Stimulated activated CD8-positive, alpha-beta memory T cell treated with anti-CD3 and anti-CD28 coated beads, Interleukin-4, amount 100 ng/mL, for 4 hours (primary cell): Measurements from ENCODE around the gene TMEM52B.
"Not testable (repeated sequence)": the region's sequence is repeated elsewhere in the genome, so short reads cannot be mapped to it uniquely, and the experiment has no call there.

Experiments
- DNase-seq, 2 donors: peaks; one replicate each; pipeline ENCODE4 v3.0.0-alpha.2; 2020; ENCODE audit warnings: low read depth in 2 of 2, low spot score in 1 of 2

Gene TMEM52B

DNA sequence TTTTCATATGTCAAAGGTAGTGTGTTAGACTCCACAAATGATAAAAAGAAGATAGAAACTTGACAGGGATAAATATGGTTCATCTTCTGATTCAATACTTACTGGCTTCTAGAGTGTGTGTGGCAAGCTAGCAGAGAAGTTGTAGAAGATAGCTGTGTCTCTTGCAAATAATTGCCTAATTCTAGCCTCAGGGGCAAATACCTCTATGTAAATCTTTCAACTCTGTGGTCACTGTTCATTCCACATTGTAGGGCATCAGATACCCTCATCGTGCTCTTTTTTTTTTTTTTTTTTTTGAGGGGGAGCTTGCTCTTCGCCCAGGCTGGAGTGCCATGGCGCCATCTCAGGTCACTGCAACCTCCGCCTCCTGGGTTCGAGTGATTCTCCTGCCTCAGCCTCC is 8.6 kb upstream of the TMEM52B start:
- no peak for DNase-seq

DNA sequence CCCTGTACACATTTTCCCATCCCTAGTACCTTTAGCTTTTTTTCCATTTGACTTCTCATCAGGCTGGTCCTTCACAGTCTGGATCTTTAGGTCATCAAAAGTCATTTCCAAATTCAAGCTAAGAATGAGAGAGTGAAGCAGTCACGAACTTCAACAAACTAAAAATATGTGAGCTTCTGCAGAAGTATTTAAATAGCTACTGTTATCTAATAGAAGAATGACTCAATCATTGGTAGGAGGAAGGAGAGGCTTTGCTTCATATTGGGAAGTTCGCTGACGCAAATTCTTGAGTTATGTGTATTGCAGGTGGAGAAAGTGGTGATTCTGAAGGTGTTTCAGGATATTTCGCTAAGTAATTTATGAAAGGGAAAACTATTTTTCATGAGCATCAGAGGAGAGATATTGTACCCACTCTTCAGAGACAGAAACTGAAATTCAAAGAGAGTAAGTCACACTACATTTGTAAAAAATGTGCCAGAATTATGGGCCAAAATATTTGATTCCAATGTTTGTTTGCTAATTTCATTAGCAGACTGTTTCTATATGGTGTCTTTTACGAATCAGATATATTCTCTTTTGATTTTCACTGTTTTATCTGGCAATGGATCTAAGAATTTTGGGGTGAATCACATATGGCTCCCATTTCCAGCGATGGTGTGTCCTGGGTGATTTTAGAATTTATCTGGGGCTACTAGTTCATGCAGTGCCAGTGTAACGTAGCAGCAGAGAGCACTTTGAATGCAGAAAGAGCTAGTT is 6.7 kb upstream of the TMEM52B start, which contains the start of gene OLR1:
TSS of gene OLR1 (minus strand) at position 160 of the 756 bp plus-strand sequence. CDS start at position 105, 55 bp downstream.
- DNase-seq = no peak

DNA sequence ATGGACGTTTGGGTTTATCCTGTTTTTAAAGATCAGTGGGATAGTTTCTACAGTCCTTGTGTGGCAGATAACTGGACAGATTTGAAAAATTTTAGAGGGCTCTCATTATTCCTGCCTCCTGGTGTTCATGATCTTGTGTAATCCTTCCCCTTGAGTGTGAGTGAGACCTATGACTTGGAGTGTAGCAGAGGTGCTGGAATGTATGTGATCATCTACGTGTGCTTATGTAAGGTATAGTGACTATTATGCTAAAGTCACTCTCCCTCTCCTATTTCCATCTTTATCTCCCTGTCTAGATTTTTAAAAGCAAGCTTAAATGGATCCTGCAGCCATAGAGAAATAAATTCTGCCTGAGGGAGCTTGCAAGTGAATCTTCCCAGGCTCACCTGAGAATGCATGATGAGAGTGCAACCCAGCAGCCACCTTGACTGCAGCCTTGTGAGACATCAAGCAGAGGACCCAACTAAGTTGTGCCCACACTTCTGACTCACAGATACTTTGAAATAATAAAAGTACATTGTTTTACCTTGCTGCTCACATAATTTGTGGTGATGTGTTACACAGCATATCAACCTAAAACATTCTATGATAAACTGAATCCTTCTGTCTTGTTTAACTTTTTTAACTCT is 3.7 kb upstream of the TMEM52B start:
- DNase-seq = no peak

DNA sequence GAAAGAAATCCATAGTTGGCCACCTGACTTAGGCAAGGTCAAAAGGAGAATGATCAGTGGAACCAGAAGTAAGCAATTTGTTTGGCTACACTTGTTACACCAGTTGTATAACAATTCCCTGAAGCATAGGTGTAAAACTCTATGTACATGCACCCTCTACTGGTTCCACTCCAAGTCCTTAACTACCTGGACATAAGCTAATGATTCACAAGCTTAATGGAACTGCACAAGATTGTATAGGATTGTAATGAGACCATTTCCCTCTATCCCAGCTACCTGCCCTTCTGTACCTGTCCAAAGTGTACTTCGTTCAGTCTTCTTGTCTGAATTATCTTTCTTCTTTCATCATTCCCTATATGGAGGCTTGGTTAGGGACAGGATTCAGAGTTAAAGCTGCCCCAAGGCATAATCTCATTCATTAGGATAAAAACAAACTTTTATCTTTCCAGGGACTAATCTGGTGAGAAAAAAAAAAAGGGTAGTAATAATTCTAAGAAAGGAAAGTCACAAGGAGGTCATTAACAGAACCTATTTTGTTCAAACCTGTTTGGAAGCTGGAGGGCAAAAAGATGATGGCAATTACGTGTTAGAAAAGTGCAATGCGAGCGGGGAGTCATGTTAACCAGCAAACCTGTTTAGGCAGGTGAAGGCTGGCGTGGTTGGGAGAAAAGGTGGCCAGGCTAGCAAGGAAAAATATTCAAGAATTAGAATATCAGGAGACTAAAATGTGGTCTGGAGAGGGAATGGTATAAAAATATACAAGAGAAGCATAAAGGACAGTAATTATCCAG is 2.8 kb upstream of the TMEM52B start:
- no peak for DNase-seq

DNA sequence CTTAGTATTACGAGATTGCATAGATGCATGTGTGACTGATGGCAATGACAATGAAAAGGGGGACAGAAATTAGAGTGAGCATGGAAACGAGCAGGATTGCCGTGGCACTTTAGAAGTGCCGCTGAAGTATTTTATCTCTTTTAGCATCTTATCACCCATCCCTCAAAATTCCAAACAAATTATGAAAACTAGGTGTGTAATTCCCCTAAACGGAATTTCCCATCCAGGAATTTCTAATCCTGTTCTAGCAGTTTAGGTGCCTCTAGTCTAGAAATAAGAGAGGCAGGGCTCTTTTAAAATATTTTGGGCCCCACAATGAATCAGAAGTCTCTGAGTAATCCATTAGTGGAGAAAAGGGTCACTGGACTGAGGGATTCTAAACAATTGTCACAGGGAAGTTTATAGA is 947 bp downstream of the TMEM52B start:
- no peak for DNase-seq

DNA sequence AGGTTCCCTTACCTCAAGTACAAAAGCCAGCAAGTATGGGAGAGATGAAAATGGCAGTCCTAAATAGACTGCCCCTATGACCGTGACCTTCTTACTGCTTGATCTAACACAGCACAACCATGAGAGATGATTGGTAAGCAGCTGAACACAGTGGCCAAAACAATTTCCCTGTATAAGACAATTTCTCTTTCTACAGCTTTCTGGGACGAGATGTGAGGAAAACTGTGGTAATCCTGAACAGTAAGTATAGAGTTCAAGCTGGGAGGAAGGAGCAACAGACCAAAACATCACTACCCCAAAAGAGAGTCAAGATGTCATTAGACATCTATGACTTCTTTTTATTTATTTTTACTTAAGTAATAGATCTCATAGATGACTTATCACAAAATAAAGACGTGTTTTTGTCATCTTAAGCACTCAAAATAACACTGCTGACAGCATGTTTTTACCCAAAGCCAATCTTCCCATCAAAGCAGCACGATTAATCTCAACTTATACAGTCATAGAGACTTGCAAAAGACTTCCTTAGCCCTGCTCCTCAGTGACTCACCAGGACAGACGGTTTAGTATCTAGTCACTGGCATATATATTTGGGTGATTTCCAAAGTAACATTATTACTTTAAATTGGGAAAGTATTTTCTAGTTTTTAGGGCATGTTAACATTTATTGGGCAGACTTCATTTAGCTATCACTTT is 3.7 kb downstream of the TMEM52B start:
- DNase-seq = no peak

DNA sequence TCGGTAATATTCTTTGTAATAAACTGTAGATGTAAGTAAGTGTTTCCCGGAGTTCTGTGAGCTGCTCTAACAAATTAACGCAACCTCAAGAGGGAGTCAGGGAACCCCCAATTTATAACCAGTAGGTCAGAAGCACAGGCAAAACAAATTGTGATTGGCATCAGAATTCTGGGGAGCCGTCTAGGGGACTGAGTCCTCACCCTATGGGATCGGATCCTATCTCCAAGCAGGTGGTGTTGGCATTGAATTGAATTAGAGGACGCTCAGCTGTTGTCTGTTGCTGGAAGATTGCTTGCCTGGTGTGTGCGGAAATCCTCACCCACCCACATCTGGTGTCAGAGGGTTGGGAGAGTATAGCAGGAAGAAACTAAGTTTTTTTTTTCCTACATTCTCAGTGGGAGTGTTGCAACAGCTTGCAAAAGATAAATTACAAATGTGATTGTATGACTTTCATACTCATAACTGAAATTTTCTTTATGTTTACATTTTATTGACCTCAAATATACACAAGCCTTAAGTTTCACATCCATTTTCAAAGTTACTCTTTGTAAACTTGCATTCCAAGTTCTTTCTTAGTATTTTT is 5.5 kb downstream of the TMEM52B start:
- DNase-seq = no peak

DNA sequence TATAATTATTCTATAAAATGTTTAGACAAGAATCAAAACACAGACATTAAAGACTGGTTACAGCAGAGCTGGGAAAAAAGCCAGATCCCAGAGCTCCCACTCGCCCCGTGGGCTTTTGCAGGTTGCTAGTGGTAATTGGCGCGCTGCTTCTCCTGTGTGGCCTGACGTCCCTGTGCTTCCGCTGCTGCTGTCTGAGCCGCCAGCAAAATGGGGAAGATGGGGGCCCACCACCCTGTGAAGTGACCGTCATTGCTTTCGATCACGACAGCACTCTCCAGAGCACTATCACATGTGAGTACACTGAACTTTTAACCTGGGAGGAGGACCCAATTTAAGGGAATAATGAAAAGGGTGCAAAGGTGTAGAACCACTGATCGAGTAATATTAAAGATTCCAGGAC is 7.5 kb downstream of the TMEM52B start:
- no peak for DNase-seq

DNA sequence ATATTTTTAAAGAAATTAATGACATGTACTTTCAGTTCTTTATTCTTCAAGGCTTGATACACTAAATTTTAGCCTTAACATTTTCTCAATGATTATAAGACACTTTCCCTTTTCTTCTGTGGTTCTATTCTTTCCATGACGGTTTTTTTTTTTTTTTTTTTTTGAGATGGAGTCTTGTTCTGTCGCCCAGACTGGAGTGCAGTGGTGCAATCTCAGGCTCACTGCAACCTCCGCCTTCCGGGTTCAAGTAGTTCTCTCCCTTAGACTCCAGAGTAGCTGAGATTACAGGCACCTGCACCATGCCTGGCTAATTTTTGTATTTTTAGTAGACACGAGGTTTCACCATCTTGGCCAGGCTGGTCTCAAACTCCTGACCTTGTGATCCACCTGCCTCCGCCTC is 8.1 kb downstream of the TMEM52B start:
- not testable (repeated sequence) for DNase-seq

DNA sequence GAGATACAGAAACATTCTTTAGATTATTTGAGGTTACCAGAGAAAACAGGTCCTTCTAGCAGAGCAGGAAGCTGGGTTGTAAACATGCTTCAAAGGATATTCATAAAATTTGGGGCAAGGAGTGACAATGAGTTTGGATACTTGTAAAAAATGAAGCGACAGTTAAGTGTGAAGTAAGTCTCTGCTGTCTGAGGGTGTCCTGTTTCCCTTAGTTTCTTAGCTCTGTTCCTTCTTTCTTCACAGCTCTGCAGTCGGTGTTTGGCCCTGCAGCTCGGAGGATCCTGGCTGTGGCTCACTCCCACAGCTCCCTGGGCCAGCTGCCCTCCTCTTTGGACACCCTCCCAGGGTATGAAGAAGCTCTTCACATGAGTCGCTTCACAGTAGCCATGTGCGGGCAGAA is 10.8 kb downstream of the TMEM52B start:
- DNase-seq = no peak

DNA sequence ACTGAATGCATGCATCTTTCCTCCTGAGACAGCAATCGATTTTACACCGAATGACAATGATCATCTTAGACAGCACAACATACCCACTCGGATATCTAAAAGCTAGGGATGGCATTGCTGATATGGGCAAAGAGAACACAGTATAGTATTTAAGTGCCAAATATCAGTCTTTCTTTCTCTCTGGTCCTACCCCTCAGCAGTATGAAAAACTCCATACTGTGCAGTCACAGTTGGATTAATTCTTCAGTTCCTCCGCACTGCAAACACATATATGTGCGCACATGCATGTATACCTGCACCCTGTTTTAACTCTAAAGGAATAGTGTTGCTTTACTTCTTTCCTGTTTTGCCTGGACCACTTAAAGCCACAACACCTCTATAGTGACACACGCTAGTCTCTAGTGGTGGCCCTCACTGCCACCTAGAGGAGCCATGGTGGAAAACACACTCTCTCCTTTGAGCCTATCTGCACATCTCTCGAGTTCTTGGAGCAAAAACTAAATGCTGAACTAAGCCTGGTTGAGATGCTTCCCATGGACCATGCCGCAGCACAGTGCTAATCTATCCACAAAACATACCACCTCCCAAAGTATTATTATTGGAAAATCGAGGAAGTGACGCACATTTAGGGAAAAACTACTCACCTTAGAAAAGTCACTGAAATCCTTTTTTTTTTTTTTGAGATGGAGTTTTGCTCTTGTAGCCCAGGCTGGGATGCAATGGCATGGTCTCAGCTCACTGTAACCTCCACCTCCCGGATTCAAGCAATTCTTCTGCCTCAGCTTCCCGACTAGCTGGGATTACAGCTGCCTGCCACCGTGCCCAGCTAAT is 11.9 kb downstream of the TMEM52B start:
- DNase-seq = peak in 1 of 2 donors; percentile 19

DNA sequence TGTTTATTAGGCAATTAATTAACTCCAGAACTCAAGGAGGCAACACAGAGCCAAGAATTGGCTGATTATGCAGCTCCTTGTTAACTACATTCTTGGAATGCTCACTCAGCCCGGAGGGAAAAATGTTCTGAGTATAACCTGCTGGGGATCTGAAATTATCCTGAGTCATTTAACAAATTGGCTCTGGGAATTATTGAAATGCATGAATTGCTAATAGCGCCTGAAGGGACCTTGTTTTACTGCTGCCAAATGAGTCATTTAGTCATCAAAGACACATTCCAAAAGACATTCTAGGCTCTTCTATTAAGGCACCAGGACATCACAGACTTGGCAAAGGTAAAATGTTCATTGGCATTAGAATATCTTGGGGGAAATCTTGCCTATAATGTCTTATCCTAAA is 13.0 kb downstream of the TMEM52B start:
- no peak for DNase-seq

DNA sequence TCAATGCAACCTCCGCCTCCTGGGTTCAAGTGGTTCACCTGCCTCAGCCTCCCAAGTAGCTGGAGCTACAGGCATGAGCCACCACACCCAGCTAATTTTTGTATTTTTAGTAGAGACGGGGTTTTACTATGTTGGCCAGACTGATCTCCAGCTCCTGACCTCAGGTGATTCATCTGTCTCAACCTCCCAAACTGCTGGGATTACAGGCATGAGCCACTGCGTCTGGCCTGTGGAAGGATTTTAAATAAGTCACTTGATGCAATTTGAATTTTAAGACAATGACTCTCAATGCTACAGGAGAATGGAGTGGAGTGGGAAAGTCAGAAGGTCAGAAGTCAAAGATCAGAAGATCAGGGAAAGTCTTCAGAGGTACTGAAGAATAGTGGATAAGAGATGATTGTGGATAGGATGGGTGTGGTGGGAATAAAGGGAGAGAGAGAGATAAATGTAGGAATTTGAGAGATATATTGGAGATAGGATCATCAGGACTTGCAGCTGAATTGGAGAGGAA is 15.4 kb downstream of the TMEM52B start:
- DNase-seq = no peak

DNA sequence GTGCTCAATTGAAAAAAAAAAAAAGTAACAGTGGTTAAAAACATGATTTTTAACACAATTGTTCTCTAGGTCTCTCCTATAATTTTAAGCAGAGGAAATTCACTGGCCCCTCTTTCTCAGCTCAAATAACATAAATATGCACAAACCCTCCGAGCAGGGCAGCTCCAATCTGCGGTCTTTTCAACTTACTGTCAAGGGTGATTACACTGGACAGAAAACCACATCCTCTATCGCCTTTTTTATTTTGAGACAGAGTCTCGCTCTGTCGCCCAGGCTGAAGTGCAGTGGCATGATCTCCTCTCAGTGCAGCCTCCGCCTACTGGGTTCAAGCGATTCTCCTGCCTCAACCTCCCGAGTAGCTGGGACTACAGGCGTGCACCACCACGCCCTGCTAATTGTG is 17.4 kb downstream of the TMEM52B start:
- no peak for DNase-seq

DNA sequence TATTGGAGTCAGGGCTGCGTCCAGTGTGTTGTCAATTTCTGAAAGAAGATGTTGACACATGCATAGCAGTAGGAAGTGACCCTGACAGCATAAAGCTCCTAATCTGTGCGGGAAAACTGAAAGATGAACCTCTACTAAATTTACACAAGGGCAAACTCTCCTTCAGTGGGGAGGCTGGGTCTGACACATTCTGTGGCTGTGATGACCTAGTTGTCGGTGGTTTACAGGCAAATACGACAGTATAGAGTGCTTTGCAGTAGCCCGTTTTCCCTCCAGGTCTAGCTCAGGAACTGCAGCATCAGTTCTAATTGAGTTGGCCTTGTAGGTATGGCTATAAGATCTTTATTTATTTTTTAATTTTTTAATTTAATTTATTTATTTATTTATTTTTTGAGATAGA is 19.0 kb downstream of the TMEM52B start:
- DNase-seq = no peak

DNA sequence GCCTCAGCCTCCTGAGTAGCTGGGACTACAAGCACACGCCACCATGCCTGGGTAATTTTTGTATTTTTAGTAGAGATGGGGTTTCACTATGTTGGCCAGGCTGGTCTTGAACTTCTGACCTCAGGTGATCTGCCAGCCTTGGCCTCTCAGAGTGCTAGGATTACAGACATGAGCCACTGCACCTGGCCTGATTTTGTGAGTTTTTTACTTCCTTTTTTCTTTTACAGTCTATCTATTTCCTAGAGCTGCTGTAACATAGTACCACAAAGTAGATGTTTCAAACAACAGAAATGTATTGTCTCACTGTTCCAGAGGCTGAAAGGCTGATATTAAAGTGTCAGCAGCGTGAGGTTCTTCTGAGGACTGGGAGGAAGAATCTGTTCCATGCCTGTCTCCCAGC is 25.7 kb downstream of the TMEM52B start:
- not testable (repeated sequence) for DNase-seq

DNA sequence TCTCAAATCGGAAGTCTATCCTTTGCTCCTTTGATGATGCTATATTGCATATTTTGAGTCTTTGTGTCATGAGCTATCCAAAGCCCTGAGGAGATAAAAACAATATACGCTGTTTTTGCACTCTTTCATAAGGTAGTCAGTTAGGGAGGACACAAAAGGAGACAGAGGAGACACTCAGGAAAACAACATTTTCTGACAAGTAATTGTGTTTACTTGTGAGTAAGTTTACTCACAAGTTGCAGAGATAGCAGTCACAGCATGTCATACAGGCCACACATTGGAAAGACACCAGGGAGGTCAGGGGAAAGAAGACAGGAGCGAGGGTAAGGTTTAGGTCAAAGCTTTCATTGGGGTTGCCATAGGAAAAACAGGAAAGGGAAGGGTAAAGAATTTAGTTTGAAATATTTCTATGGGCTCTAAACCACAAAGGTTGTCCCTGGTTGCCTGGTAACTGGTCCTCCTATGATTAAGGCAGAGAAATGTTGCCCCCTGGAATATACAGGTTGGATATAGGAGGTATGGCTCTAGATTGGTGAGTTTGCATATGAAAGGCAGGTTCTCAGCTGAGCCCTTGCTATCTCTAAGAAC is 26.5 kb downstream of the TMEM52B start:
- DNase-seq = no peak

DNA sequence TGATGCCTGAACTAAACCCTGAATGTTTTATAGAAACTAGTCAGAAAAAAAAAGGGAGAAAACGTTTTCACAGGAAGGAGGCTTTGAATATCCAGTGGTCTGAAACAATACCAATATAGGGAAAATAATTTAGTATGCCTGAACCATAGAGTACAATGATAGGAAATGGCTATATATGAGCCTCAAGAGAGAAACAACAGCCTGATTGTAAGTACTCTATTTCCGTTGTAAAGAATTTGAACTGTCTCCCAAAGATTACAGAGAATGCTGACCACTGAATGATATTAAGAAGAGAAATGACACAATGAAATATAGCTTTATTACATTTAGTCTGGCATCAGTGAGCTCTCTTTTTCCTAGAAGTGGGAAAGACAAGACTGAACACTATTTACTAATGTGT is 28.3 kb downstream of the TMEM52B start:
- DNase-seq = no peak

DNA sequence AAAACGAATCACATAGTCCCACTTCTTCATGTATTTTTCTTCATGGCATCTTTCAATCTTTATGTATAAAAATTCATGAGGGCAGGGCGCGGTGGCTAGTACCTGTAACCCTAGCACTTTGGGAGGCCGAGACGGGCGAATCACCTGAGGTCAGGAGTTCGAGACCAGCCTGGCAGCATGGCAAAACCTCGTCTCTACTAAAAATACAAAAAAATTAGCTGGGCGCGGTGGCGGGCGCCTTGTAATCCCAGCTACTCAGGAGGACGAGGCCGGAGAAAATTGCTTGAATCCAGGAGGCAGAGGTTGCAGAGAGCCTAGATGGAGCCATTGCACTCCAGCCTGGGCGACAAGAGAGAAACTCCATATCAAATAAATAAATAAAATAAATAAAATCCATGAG is 31.4 kb downstream of the TMEM52B start:
- no peak for DNase-seq
